Gastroesophageal sphincter (tissue), 3 donors: ENCODE results near the gene ATP9B.

Source experiments
- EP300 ChIP-seq: sonication (generic); formaldehyde crosslinking; IDR thresholded peaks from one replicate; pipeline ENCODE4 v1.6.1; 2017; ENCODE audit warnings: antibody characterized with exemption, mild to moderate bottlenecking
- POLR2A ChIP-seq, 2 donors: fragments of 450-650 bp; IDR thresholded peaks; one replicate each; pipeline ENCODE4 v1.6.1; 2017; ENCODE audit warnings: antibody characterized with exemption in 2 of 2, mild to moderate bottlenecking in 2 of 2, moderate library complexity in 1 of 2
- POLR2AphosphoS5 ChIP-seq: sonication (generic); formaldehyde crosslinking; IDR thresholded peaks from one replicate; pipeline ENCODE4 v1.6.1; 2017; ENCODE audit warnings: antibody characterized with exemption
- TF ChIP-seq, protein P1 (sequence below), 4 experiments: fragments of 200-600 bp in 2 of 4; fragments of 450-650 bp in 2 of 4; sonication (generic) in 1 of 4; IDR thresholded peaks; one replicate each; pipeline ENCODE4 v1.5.1; 2017 to 2019; ENCODE audit warnings: antibody characterized with exemption in 4 of 4, mild to moderate bottlenecking in 2 of 4, moderate library complexity in 2 of 4

DNA sequence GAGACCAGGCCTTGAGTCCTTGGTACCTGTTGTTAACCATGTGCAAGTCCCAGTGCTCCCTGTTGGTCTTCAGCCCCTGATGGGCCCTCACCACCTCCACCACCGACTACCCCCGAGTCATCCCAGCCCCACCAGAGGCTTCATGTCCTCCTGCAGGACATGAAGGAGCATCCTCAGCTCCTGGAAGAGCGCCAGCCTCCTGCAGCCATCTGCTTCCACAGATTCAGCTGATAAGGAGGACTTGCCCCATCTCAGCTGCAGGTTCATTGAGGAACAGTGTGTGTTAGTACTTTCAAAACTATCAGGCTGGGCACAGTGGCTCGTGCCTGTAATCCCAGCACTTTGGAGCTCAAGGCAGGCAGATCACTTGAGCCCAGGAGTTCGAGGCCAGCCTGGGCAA lies 151.9 kb downstream of the ATP9B start:
- TF ChIP-seq EP300 (no peak), POLR2AphosphoS5 (no peak), POLR2A (IDR thresholded peaks at IDR 0.05) (no peak)
- TF ChIP-seq, protein P1, sequence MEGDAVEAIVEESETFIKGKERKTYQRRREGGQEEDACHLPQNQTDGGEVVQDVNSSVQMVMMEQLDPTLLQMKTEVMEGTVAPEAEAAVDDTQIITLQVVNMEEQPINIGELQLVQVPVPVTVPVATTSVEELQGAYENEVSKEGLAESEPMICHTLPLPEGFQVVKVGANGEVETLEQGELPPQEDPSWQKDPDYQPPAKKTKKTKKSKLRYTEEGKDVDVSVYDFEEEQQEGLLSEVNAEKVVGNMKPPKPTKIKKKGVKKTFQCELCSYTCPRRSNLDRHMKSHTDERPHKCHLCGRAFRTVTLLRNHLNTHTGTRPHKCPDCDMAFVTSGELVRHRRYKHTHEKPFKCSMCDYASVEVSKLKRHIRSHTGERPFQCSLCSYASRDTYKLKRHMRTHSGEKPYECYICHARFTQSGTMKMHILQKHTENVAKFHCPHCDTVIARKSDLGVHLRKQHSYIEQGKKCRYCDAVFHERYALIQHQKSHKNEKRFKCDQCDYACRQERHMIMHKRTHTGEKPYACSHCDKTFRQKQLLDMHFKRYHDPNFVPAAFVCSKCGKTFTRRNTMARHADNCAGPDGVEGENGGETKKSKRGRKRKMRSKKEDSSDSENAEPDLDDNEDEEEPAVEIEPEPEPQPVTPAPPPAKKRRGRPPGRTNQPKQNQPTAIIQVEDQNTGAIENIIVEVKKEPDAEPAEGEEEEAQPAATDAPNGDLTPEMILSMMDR (IDR thresholded peaks at IDR 0.05), result no peak
